GM12865 (cell line): ENCODE results near the gene IHH.
A peak's percentile ranks its signal among the peaks of the same experiment; 100 is the strongest.

Experiments used
- DNase-seq: peaks from one replicate; pipeline ENCODE4 v3.0.0; 2010; ENCODE audit warnings: low read depth
- H3K4me3 ChIP-seq: 2 replicates; pipeline ENCODE4 v1.5.1; 2011; ENCODE audit warnings: mild to moderate bottlenecking, low read depth, low read length, control low read depth
- TF ChIP-seq, protein P1 (sequence below): IDR thresholded peaks from 2 replicates; pipeline ENCODE4 v1.5.1; 2011; ENCODE audit warnings: low read length, control low read depth, low read depth, inconsistent platforms; ENCODE audit not compliant: insufficient read depth; ENCODE audit errors: missing control alignments

IHH gene

GRCh38 chr2:219062081-219062480 is 1.4 kb upstream of the IHH start:
- no peak overlapping the region for H3K4me3 ChIP-seq
- TF ChIP-seq, protein P1, sequence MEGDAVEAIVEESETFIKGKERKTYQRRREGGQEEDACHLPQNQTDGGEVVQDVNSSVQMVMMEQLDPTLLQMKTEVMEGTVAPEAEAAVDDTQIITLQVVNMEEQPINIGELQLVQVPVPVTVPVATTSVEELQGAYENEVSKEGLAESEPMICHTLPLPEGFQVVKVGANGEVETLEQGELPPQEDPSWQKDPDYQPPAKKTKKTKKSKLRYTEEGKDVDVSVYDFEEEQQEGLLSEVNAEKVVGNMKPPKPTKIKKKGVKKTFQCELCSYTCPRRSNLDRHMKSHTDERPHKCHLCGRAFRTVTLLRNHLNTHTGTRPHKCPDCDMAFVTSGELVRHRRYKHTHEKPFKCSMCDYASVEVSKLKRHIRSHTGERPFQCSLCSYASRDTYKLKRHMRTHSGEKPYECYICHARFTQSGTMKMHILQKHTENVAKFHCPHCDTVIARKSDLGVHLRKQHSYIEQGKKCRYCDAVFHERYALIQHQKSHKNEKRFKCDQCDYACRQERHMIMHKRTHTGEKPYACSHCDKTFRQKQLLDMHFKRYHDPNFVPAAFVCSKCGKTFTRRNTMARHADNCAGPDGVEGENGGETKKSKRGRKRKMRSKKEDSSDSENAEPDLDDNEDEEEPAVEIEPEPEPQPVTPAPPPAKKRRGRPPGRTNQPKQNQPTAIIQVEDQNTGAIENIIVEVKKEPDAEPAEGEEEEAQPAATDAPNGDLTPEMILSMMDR, result no peak
- no peak for DNase-seq

GRCh38 chr2:219059725-219060682 is 717 bp downstream of the IHH start:
- no peak for DNase-seq
- TF ChIP-seq, protein P1, result no peak
- no peak overlapping the region for H3K4me3 ChIP-seq

DNA sequence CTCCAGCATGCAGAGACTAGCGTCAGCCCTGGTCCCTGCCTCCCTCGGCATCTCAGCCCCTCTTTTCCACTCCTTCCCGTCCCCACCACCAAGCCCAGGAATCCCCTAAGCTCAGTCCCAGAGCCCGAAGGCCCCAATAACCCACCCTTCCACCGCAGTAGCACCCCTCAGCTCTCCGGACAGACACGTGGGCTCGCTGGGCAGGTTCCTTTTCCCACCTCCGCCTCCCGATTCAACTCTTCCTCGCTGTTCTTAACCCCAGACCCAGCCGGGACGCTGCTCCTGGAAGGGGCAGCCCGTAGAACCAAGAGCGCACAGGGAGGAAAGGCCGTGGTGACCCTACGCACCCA is 1.4 kb downstream of the IHH start:
- DNase-seq, result no peak
- no peak overlapping the region for H3K4me3 ChIP-seq
- TF ChIP-seq, protein P1, result no peak

DNA sequence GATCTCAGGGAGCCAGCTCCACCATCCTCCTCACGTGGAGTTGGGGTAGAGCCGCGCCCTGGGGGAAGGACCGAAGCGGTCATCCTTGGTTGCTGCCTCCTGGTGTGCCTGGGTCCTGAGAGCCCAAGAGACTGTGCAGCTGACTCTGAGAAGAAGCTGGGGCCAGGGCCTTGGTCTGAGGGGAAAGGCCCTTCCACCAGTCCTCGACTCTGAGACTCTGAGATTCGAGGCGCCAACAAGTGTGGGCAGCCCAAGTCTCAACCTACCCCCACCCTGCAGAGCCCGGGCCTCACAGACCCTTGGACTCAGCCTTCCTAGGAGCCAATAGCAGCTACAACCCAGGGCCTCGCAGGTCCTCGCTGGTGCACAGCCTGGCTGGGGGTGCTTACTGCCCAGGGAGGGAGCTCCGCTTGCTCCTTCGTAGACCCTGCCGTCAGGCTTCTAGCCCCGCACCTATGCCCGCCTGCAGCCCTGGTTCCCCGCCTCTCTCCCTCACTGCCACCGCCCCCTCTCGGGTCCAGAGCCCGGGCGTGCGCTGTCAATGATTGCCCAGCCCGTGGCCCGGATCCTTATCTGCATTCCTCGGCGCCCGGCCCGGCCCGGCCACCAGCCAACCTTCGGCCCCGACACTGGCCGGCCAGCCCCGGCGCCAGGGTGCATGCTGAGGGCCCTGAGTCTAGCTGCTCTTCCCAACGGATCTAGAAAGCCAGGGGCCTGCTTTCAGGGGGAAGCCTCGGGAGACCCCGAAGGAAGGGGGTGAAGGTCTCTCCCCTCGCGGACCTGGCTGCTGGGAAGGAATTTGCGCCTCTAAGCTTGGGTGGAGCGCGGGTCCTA is 2.0 kb downstream of the IHH start:
- no peak for DNase-seq
- H3K4me3 ChIP-seq, result no peak overlapping the region
- TF ChIP-seq, protein P1, result no peak

DNA sequence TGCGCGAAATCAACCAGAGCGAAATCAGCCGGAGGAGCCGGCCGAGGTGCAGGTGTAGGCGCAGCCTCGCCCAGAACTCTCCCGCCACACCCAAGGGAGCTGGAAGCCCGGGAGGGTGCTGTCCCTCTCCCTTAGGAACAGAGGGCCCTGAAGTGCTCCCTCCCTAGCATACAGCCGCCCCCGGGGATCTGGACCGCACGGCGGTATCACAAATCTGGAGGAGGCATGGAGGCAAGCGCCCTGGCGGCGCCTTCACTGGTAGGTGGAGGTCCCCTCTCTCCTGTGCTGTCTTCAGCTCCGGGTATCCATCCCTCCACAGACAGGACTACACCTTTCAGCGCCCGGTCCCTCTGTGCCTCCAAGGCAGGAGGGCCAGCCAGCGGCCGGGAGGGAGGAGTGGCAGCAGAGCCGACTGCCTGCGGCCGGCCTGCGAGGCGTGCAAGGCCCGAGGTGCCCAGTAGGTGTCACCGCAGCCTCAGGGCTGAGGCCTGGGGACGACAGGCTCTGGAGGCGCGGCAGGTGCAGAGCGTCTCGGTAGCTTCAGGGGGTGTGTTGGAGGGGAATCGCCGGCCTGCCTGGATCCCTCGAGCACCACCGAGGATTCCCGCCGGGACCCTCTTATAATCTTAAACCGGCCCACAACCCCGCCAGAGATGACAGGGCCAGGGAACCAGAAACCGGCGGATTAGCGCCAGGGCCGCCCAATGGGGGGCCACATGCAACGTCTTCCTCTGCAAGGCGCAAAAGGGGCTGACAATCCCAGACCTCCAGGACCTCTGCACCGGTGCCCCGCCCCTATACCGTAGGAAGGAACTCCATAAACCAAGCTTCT is 2.8 kb downstream of the IHH start:
- no peak overlapping the region for H3K4me3 ChIP-seq
- DNase-seq, result peak; percentile 80
- TF ChIP-seq, protein P1, result peak; percentile 96

DNA sequence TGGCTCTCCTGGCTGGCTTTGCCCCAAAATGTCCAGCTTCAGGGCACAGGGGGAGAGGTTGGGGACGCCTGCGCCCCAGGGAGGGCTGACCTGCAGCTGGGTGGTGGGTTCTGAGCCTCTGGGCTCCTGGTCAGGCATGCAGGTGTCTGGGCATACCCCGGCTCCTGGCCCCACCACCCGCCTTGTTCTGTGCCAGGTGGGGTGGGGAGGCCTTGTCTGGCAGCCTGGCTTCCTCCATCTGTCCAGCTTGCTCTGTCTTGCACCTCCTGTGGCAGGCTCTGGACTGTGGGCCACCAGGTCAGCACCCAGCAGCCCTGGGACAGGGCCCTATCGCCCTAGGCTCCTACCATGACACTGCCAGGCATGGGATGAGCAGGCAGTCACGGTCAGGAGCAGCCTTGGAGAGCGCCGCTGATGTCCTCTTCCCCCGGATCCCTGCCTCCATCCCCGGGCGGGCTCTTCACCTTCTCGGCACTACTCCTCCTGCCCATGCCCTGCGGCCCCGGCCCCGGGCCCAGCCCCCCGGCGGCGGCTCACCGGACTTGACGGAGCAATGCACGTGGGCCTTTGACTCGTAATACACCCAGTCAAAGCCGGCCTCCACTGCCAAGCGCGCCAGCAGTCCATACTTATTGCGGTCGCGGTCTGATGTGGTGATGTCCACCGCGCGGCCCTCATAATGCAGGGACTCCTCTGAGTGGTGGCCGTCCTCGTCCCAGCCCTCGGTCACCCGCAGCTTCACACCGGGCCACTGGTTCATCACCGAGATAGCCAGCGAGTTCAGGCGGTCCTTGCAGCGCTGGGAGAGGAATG is 3.6 kb downstream of the IHH start:
- H3K4me3 ChIP-seq, result no peak overlapping the region
- DNase-seq, result no peak
- TF ChIP-seq, protein P1, result no peak
